ENCODE measurements around the gene DDX11. TPM values are rescaled to one million over a fixed set of nuclear protein-coding genes. Genes with fewer than 3 reads are reported as not detected.
"Not testable (repeated sequence)": the region's sequence is repeated elsewhere in the genome, so short reads cannot be mapped to it uniquely, and the experiment has no call there.

Gene DDX11
- total RNA-seq, 1 experiment from 2014 or later: 70.8 TPM

DNA sequence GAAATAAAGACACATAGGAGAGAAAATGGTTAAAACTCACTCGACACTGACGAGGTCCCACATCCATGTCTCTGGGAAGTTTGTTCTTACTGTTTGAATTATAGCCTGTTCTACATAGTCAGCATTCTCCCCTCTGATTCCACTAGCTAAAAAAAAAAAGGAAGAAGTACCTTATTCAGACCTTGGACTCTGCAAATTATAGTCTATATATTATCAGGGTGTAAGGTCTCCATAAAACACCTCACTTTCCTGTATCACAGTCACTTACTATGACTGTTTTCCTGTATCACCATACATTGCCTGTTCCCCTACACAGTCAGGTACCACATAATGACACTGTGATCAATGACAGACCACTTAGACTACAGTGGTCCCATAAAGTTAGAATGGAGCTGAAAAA, 62.9 kb downstream of the DDX11 start:
- H3K27me3 ChIP-seq, H3K36me3 ChIP-seq, H3K9me3 ChIP-seq, DNase-seq, H3K4me3 ChIP-seq: not testable (repeated sequence)

- H3K36me3 ChIP-seq, DNase-seq, H3K4me3 ChIP-seq, H3K27me3 ChIP-seq, H3K9me3 ChIP-seq: not testable (repeated sequence)
Measured at GRCh38 chr12:31144768-31145167, 71.1 kb downstream of the DDX11 start.

GRCh38 chr12:31145296-31145695, 71.6 kb downstream of the DDX11 start:
- H3K9me3 ChIP-seq, H3K27me3 ChIP-seq, H3K4me3 ChIP-seq, DNase-seq, H3K36me3 ChIP-seq: not testable (repeated sequence)

DNA sequence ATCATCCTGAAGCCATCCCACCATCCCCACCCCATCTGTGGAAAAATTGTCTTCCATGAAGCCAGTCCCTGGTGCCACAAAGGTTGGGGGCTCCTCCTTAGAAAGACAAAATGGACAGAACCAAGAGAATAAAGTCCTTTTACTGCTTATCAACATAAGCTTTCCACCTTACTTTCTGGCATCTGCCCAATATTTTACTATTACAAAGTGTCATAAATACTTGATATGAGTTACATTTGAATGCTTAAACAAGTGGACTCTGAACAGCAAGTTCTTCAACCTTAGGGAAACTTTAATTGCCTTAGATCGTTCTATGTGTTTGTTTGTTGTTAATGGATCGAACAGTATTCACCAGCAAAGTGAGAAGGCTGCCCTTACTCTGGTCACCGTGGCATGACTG, 73.8 kb downstream of the DDX11 start:
- not testable (repeated sequence) for H3K36me3 ChIP-seq, DNase-seq, H3K4me3 ChIP-seq, H3K9me3 ChIP-seq
- H3K27me3 ChIP-seq: peaks cover 10% of the 10 kb centered on the region

- peaks cover 21% of the 10 kb centered on the region for H3K27me3 ChIP-seq
- H3K4me3 ChIP-seq, H3K9me3 ChIP-seq, H3K36me3 ChIP-seq, DNase-seq: not testable (repeated sequence)
Measured at GRCh38 chr12:31150766-31151165, 77.1 kb downstream of the DDX11 start.

Other genes starting within 250 kb of the DDX11 start
- 1.0 and 1.2 TPM in 2 replicates for gene TSPAN11, start 147.1 kb upstream of the DDX11 start, total RNA-seq (2014; rRNA removed; shearing (Covaris generic); ENCODE audit: low replicate concordance)